Caco-2 (cell line): ENCODE measurements around the gene PIPOX. TPM values are rescaled to one million over a fixed set of nuclear protein-coding genes. Genes with fewer than 3 reads are reported as not detected.

Experiments
- BruUV-seq: library from RNA; stranded (reverse); fragments of 400-500 nt; replicated peaks from 2 replicates; lab custom pipeline; 2021; lab: Mats Ljungman, UMichigan
- CTCF ChIA-PET: fragments of 300-600 bp; sonication (Branson Sonifier 250); formaldehyde crosslinking; loops from one replicate; lab custom pipeline; 2022; ENCODE audit warnings: antibody characterized with exemption; lab: Charles Lee
- POLR2A ChIA-PET: fragments of 300-600 bp; sonication (Branson Sonifier 250); formaldehyde crosslinking; loops from one replicate; lab custom pipeline; 2022; ENCODE audit warnings: antibody characterized with exemption; lab: Charles Lee
- DNase-seq, 2 experiments: peaks; one replicate each; pipeline versions ENCODE4 v3.0.0 to v3.0.0-alpha.2; 2020 to 2022
- H3K27me3 ChIP-seq: replicated peaks from 2 replicates; pipeline ENCODE4 v1.6.0; 2011; ENCODE audit warnings: low read length; ENCODE audit not compliant: control insufficient read depth, insufficient read depth
- H3K36me3 ChIP-seq: 2 replicates; pipeline ENCODE4 v1.5.1; 2011; ENCODE audit warnings: low read length; ENCODE audit not compliant: control insufficient read depth, insufficient read depth
- H3K4me1 ChIP-seq: fragments of 250-450 bp; sonication (Bioruptor Pico); 2 replicates; pipeline ENCODE4 v1.5.1; 2020; ENCODE audit warnings: mild to moderate bottlenecking
- H3K4me3 ChIP-seq: 2 replicates; pipeline ENCODE4 v1.5.1; 2011; ENCODE audit warnings: low read depth, mild to moderate bottlenecking, control low read depth, low read length
- H3K9me3 ChIP-seq: fragments of 250-450 bp; sonication (Bioruptor Pico); 2 replicates; pipeline ENCODE4 v1.5.1; 2020; ENCODE audit warnings: mild to moderate bottlenecking, moderate library complexity
- H3K27ac Mint-ChIP-seq: one replicate; pipeline ENCODE4 v1.8.0; 2022; ENCODE audit warnings: mixed read lengths; ENCODE audit not compliant: unreplicated experiment
- H3K27me3 Mint-ChIP-seq: one replicate; pipeline ENCODE4 v1.8.0; 2022; ENCODE audit warnings: mixed read lengths; ENCODE audit not compliant: insufficient read depth, unreplicated experiment
- H3K36me3 Mint-ChIP-seq: one replicate; pipeline ENCODE4 v1.8.0; 2022; ENCODE audit warnings: mild to moderate bottlenecking, mixed read lengths; ENCODE audit not compliant: insufficient read depth, unreplicated experiment
- H3K4me1 Mint-ChIP-seq: one replicate; pipeline ENCODE4 v1.8.0; 2022; ENCODE audit warnings: low read depth, mixed read lengths; ENCODE audit not compliant: unreplicated experiment
- H3K4me3 Mint-ChIP-seq: one replicate; pipeline ENCODE4 v1.8.0; 2022; ENCODE audit warnings: mild to moderate bottlenecking, moderate library complexity, mixed read lengths; ENCODE audit not compliant: unreplicated experiment
- H3K9me3 Mint-ChIP-seq: one replicate; pipeline ENCODE4 v1.8.0; 2022; ENCODE audit warnings: mixed read lengths; ENCODE audit not compliant: unreplicated experiment
- intact Hi-C: fragments of 100-400 bp; cut with micrococcal nuclease; formaldehyde crosslinking; loops from one replicate; pipeline ENCODE4 v1.10.0; 2022; ENCODE audit not compliant: unreplicated experiment
- total RNA-seq: library from RNA; stranded (reverse); gene quantifications from 2 replicates; pipeline ENCODE4 v1.2.3, GENCODE V29; 2022
- TF ChIP-seq, protein P1 (sequence below), 2 experiments: fragments of 200-600 bp in 1 of 2; IDR thresholded peaks; 1 replicate in 1 of 2; 2 replicates in 1 of 2; pipeline versions ENCODE4 v1.5.1 to v1.8.0; 2011 to 2022; ENCODE audit warnings: antibody characterized with exemption in 1 of 2, control low read depth in 1 of 2, inconsistent platforms in 1 of 2, low read depth in 1 of 2, low read length in 1 of 2, mild to moderate bottlenecking in 1 of 2, moderate library complexity in 1 of 2; ENCODE audit not compliant: insufficient read depth in 1 of 2, severe bottlenecking in 1 of 2, unreplicated experiment in 1 of 2

Gene PIPOX
- total RNA-seq, 1 experiment from 2014 or later = 2.2 TPM

GRCh38 chr17:29024316-29024952 is 18.5 kb upstream of the PIPOX start:
- CTCF ChIA-PET = no interaction called here
- Mint-ChIP-seq H3K9me3 (no peaks in the 10 kb centered on the region), H3K4me1 (no peaks in the 10 kb centered on the region), H3K27me3 (peaks cover 25% of the 10 kb centered on the region), H3K4me3 (no peak overlapping the region), H3K36me3 (no peaks in the 10 kb centered on the region), H3K27ac (no peak overlapping the region)
- H3K4me3 ChIP-seq = no peak overlapping the region
- H3K36me3 ChIP-seq = no peaks in the 10 kb centered on the region
- H3K27me3 ChIP-seq = no peaks in the 10 kb centered on the region
- TF ChIP-seq, protein P1, sequence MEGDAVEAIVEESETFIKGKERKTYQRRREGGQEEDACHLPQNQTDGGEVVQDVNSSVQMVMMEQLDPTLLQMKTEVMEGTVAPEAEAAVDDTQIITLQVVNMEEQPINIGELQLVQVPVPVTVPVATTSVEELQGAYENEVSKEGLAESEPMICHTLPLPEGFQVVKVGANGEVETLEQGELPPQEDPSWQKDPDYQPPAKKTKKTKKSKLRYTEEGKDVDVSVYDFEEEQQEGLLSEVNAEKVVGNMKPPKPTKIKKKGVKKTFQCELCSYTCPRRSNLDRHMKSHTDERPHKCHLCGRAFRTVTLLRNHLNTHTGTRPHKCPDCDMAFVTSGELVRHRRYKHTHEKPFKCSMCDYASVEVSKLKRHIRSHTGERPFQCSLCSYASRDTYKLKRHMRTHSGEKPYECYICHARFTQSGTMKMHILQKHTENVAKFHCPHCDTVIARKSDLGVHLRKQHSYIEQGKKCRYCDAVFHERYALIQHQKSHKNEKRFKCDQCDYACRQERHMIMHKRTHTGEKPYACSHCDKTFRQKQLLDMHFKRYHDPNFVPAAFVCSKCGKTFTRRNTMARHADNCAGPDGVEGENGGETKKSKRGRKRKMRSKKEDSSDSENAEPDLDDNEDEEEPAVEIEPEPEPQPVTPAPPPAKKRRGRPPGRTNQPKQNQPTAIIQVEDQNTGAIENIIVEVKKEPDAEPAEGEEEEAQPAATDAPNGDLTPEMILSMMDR (IDR thresholded peaks at IDR 0.05; ENCODE audit: insufficient read depth in 1 of 2, low read depth in 1 of 2, low read length in 1 of 2, severe bottlenecking in 1 of 2, unreplicated experiment in 1 of 2) = no peak
- DNase-seq = no peak
- BruUV-seq = no TSS peak
- H3K4me1 ChIP-seq = no peaks in the 10 kb centered on the region
- POLR2A ChIA-PET = no interaction called here
- no peaks in the 10 kb centered on the region for H3K9me3 ChIP-seq
- intact Hi-C loops = loop anchor here (5.0 kb wide), 1 partner anchor 33 kb away; no protein-coding TSS in a partner anchor

GRCh38 chr17:29031488-29031887 is 11.5 kb upstream of the PIPOX start:
- CTCF ChIA-PET = no interaction called here
- TF ChIP-seq, protein P1 (IDR thresholded peaks at IDR 0.05; ENCODE audit: insufficient read depth in 1 of 2, low read depth in 1 of 2, low read length in 1 of 2, severe bottlenecking in 1 of 2, unreplicated experiment in 1 of 2) = no peak
- H3K9me3 Mint-ChIP-seq = peaks cover 17% of the 10 kb centered on the region
- peaks cover 38% of the 10 kb centered on the region for H3K27me3 Mint-ChIP-seq
- Histone ChIP-seq H3K4me3 (no peak overlapping the region), H3K9me3 (peaks cover 8% of the 10 kb centered on the region; the same call in 1 of the 2 replicates), H3K4me1 (no peaks in the 10 kb centered on the region), H3K27me3 (peaks cover 2% of the 10 kb centered on the region; the same call in 1 of the 2 replicates), H3K36me3 (no peaks in the 10 kb centered on the region)
- no peak overlapping the region for H3K27ac Mint-ChIP-seq
- H3K4me1 Mint-ChIP-seq = no peaks in the 10 kb centered on the region
- DNase-seq = no peak
- POLR2A ChIA-PET = no interaction called here
- H3K36me3 Mint-ChIP-seq = no peaks in the 10 kb centered on the region
- no TSS peak for BruUV-seq
- no peak overlapping the region for H3K4me3 Mint-ChIP-seq
- intact Hi-C loops = no loop called here

DNA sequence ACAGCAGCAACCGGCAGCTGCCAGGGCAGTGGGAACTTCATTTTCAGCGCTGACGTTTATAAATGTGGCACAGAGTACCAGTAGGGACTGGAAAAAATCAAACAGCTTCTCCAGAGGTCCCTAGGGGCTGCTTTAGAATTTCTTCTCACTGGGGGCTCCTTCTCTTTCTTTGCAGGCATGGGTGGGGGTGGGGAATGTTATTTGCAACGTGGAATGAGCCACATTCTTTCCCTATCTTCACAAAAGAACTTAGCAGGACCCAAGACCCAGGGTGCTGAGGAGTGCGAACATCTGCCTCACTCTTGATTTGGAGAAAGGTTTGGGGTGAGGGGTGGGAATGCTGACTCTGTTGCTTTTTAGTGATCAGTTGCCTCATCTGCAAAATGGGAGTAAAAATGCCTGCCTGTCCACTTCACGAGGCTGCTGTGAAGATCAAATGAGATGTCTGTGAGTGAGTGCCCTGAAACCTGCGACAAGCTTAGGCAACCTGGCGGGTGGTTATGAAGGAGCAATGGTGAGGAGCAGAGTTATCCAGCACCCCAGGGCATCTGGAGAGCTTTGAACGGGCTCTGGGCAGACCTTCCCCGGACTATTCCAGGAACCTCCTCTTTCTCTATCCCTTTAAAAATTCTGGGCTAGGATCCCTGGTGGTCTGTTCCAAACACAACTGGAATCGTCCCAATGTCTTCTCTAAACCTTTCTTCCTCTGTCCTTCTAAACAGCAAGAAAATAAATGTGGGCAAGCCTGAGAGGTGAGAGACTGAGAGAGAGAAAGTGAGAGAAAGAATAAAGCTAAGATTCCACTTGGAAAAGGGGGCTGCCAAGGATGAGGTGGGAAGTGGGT is 10.7 kb upstream of the PIPOX start:
- H3K9me3 ChIP-seq = peaks cover 8% of the 10 kb centered on the region; the same call in 1 of the 2 replicates
- H3K27ac Mint-ChIP-seq = no peak overlapping the region
- H3K27me3 Mint-ChIP-seq = peaks cover 38% of the 10 kb centered on the region
- ChIA-PET POLR2A (interaction anchor here (0.6 kb wide), 1 partner anchor 39 kb away, joined by 3 read pairs; no protein-coding TSS in a partner anchor), CTCF (no interaction called here)
- no peaks in the 10 kb centered on the region for H3K36me3 Mint-ChIP-seq
- BruUV-seq = no TSS peak
- H3K4me1 Mint-ChIP-seq = no peaks in the 10 kb centered on the region
- no peak for DNase-seq
- intact Hi-C loops = no loop called here
- H3K4me3 ChIP-seq = no peak overlapping the region
- no peak overlapping the region for H3K4me3 Mint-ChIP-seq
- H3K36me3 ChIP-seq = no peaks in the 10 kb centered on the region
- peaks cover 17% of the 10 kb centered on the region for H3K9me3 Mint-ChIP-seq
- H3K4me1 ChIP-seq = no peaks in the 10 kb centered on the region
- TF ChIP-seq, protein P1 (IDR thresholded peaks at IDR 0.05; ENCODE audit: insufficient read depth in 1 of 2, low read depth in 1 of 2, low read length in 1 of 2, severe bottlenecking in 1 of 2, unreplicated experiment in 1 of 2) = no peak
- peaks cover 2% of the 10 kb centered on the region; the same call in 1 of the 2 replicates for H3K27me3 ChIP-seq
